PC-9 (cell line): ENCODE data around the gene CEP72. TPM values are rescaled to one million over a fixed set of nuclear protein-coding genes. Genes with fewer than 3 reads are reported as not detected.

Experiments used
- BruUV-seq: library from RNA; stranded (reverse); fragments of 400-500 nt; replicated peaks from 2 replicates; lab custom pipeline; 2021; lab: Mats Ljungman, UMichigan
- CTCF ChIA-PET: fragments of 300-600 bp; sonication (Branson Sonifier 250); formaldehyde crosslinking; loops from one replicate; lab custom pipeline; 2022; ENCODE audit warnings: antibody characterized with exemption; lab: Charles Lee
- POLR2A ChIA-PET: fragments of 300-600 bp; sonication (Branson Sonifier 250); formaldehyde crosslinking; loops from one replicate; lab custom pipeline; 2022; ENCODE audit warnings: antibody characterized with exemption; ENCODE audit not compliant: unreplicated experiment; lab: Charles Lee
- DNase-seq, 2 experiments: peaks; one replicate each; pipeline versions ENCODE4 v3.0.0 to v3.0.0-alpha.2; 2015 to 2022; ENCODE audit warnings: mixed read lengths in 1 of 2
- H2AFZ ChIP-seq: fragments of 200-600 bp; sonication (generic); 2 replicates; pipeline ENCODE4 v1.8.1; 2017; ENCODE audit warnings: antibody characterized with exemption
- H3F3A ChIP-seq: fragments of 200-600 bp; sonication (generic); 2 replicates; pipeline ENCODE4 v1.8.1; 2017; ENCODE audit warnings: antibody characterized with exemption, mild to moderate bottlenecking, low read depth; ENCODE audit not compliant: insufficient read depth
- H3K27ac ChIP-seq: fragments of 200-600 bp; sonication (generic); 2 replicates; pipeline ENCODE4 v1.6.1; 2016; ENCODE audit warnings: mixed run types
- H3K27me3 ChIP-seq: fragments of 200-600 bp; sonication (generic); 2 replicates; pipeline ENCODE4 v1.6.1; 2016; ENCODE audit warnings: low read depth, mixed run types; ENCODE audit not compliant: insufficient read depth
- H3K36me3 ChIP-seq: fragments of 200-600 bp; sonication (generic); 2 replicates; pipeline ENCODE4 v1.6.1; 2016; ENCODE audit warnings: low read depth, mixed run types
- H3K4me1 ChIP-seq: fragments of 200-600 bp; sonication (generic); replicated peaks from 2 replicates; pipeline ENCODE4 v1.6.1; 2016; ENCODE audit warnings: mixed run types; ENCODE audit not compliant: insufficient read depth
- H3K4me2 ChIP-seq: fragments of 200-600 bp; sonication (generic); 2 replicates; pipeline ENCODE4 v1.6.1; 2017; ENCODE audit warnings: mixed run types
- H3K4me3 ChIP-seq: fragments of 200-600 bp; sonication (generic); 2 replicates; pipeline ENCODE4 v1.6.1; 2016; ENCODE audit warnings: mixed run types
- H3K79me2 ChIP-seq: fragments of 200-600 bp; sonication (generic); 2 replicates; pipeline ENCODE4 v1.6.1; 2017; ENCODE audit warnings: low read depth, mixed run types
- H3K9me2 ChIP-seq: fragments of 200-600 bp; sonication (generic); 2 replicates; pipeline ENCODE4 v1.8.1; 2017; ENCODE audit warnings: mild to moderate bottlenecking; ENCODE audit not compliant: insufficient read depth
- H3K9me3 ChIP-seq: fragments of 200-600 bp; sonication (generic); 2 replicates; pipeline ENCODE4 v1.8.1; 2016; ENCODE audit warnings: low read depth; ENCODE audit not compliant: insufficient read depth
- H4K20me1 ChIP-seq: fragments of 200-600 bp; sonication (generic); 2 replicates; pipeline ENCODE4 v1.8.1; 2017; ENCODE audit not compliant: insufficient read depth
- CTCF ChIP-seq: fragments of 200-600 bp; sonication (generic); conservative IDR thresholded peaks from 2 replicates; pipeline ENCODE4 v1.6.1; 2017; ENCODE audit warnings: mixed run types, antibody characterized with exemption, mild to moderate bottlenecking, moderate library complexity
- EZH2 ChIP-seq: fragments of 200-600 bp; sonication (generic); IDR thresholded peaks from 2 replicates; pipeline ENCODE4 v1.8.0; 2017; ENCODE audit warnings: antibody characterized with exemption, low read depth
- intact Hi-C: fragments of 100-400 bp; cut with micrococcal nuclease; formaldehyde crosslinking; loops from one replicate; pipeline ENCODE4 v1.10.0; 2022; ENCODE audit not compliant: unreplicated experiment
- total RNA-seq: library from RNA; stranded (reverse); gene quantifications from 2 replicates; pipeline ENCODE4 v1.2.3, GENCODE V29; 2021

Gene CEP72
- total RNA-seq, 1 experiment from 2014 or later = 86.8 TPM

DNA sequence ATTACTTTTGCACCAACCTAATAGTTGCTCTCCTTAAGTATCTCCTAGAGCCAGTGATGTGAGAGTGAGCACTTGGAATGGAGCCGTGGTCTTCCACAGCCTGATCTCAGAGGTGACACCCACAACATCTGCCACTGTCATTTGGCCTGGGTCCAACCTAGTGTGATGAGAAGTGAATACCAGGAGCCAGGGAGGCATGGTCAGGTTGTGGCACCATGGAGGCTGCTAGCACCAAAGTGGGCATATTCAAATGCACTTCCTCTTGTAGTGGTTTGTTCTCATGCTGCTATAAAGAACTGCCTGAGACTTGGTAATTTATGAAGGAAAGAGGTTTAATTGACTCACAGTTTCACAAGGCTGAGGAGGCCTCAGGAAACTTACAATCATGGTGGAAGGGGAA is 22.6 kb upstream of the CEP72 start:
- TF ChIP-seq EZH2 (no peak), CTCF (no peak)
- no peak for DNase-seq
- intact Hi-C loops = no loop called here
- no peak overlapping the region for H3K27ac ChIP-seq
- no peaks in the 10 kb centered on the region for H4K20me1 ChIP-seq
- BruUV-seq = no TSS peak
- H3K4me2 ChIP-seq = no peak overlapping the region
- H3F3A ChIP-seq = no peaks in the 10 kb centered on the region
- no peaks in the 10 kb centered on the region for H3K79me2 ChIP-seq
- H3K36me3 ChIP-seq = no peaks in the 10 kb centered on the region
- no peaks in the 10 kb centered on the region for H3K9me3 ChIP-seq
- peaks cover 94% of the 10 kb centered on the region for H3K27me3 ChIP-seq
- POLR2A ChIA-PET = interaction anchor here (0.5 kb wide), 1 partner anchor 148 kb away, joined by 3 read pairs; no protein-coding TSS in a partner anchor
- H3K4me3 ChIP-seq = no peak overlapping the region
- no peaks in the 10 kb centered on the region for H3K4me1 ChIP-seq
- CTCF ChIA-PET = no interaction called here
- no peaks in the 10 kb centered on the region for H3K9me2 ChIP-seq
- H2AFZ ChIP-seq = no peak overlapping the region

DNA sequence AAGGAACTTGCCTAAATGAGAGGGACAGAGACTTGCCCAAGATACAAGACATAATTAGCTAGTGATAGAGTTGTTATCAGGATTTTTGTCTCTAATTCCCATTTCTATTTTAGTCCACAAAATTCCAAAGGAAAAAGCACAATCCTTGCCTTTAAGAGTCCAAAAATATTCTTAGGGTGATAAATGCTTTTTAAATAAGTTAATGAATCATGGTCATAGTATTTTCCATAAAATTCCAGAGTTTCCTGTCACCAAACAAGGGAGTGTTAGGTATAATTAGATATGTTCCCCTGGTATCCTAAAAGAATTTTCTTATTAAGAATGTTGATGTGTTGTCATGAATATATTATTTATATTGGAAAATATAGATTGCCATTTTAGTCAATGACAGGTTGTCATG is 21.8 kb upstream of the CEP72 start:
- intact Hi-C loops = no loop called here
- Histone ChIP-seq H3K4me2 (no peak overlapping the region), H3K4me3 (no peak overlapping the region), H3K79me2 (no peaks in the 10 kb centered on the region), H3K36me3 (no peaks in the 10 kb centered on the region), H3K27ac (no peak overlapping the region), H4K20me1 (no peaks in the 10 kb centered on the region), H3K4me1 (no peaks in the 10 kb centered on the region), H3K27me3 (peaks cover 100% of the 10 kb centered on the region), H3K9me2 (no peaks in the 10 kb centered on the region), H3F3A (no peaks in the 10 kb centered on the region), H2AFZ (no peak overlapping the region), H3K9me3 (no peaks in the 10 kb centered on the region)
- ChIA-PET CTCF (interaction anchor here (0.6 kb wide), 1 partner anchor 1078 kb away, joined by 12 read pairs; no protein-coding TSS in a partner anchor), POLR2A (no interaction called here)
- no TSS peak for BruUV-seq
- no peak for DNase-seq
- TF ChIP-seq EZH2 = no peak
- TF ChIP-seq CTCF = no peak

GRCh38 chr5:591746-592145 is 20.4 kb upstream of the CEP72 start:
- BruUV-seq = no TSS peak
- ChIA-PET CTCF (no interaction called here), POLR2A (interaction anchor here (0.7 kb wide), 1 partner anchor 81 kb away, joined by 7 read pairs; no protein-coding TSS in a partner anchor)

More at GRCh38 chr5:591746-592145, 20.4 kb upstream of the CEP72 start:
- H3K79me2 ChIP-seq = no peaks in the 10 kb centered on the region
- no peaks in the 10 kb centered on the region for H3K4me1 ChIP-seq
- intact Hi-C loops = no loop called here
- H3F3A ChIP-seq = no peaks in the 10 kb centered on the region
- no peak overlapping the region for H3K27ac ChIP-seq
- no peak; the same call in 1 of the 2 replicates for TF ChIP-seq CTCF
- no peak for TF ChIP-seq EZH2
- peaks cover 100% of the 10 kb centered on the region for H3K27me3 ChIP-seq
- H3K4me3 ChIP-seq = no peak overlapping the region
- H3K4me2 ChIP-seq = no peak overlapping the region
- H3K9me3 ChIP-seq = no peaks in the 10 kb centered on the region
- DNase-seq = no peak
- H3K36me3 ChIP-seq = no peaks in the 10 kb centered on the region
- no peaks in the 10 kb centered on the region for H3K9me2 ChIP-seq
- no peaks in the 10 kb centered on the region for H4K20me1 ChIP-seq
- H2AFZ ChIP-seq = no peak overlapping the region
